Activated CD4-positive, alpha-beta T cell treated with anti-CD3 and anti-CD28 coated beads, Interleukin-10, Interleukin-2, amounts not matched to agents 100 ng/mL and 50 ng/mL, durations not matched to agents 16 hours and 8 hours (primary cell): ENCODE results near the gene SOX6.

ENCODE experiments used
- DNase-seq: peaks from one replicate; pipeline ENCODE4 v3.0.0-alpha.2; 2020

Gene SOX6

DNA sequence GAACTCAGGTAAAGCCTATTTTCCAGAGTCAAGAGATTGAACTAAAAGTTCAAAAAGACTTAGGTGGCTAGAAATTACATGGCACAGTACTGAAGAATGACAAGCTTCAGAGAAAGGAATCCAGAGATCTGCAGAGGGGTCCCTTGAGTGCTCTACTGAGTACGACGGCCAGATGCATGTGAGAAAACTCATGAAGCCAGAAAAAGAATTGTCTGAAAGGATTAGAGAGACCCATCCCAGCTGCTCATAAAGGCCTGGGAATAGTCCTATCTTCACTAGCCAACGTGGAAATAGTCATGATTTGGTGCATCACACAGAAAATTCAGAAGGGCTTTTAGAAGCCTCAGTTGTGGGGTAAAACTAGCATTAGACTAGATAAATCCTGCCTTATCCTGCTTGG lies 91.3 kb downstream of the SOX6 start:
- no peak for DNase-seq

DNA sequence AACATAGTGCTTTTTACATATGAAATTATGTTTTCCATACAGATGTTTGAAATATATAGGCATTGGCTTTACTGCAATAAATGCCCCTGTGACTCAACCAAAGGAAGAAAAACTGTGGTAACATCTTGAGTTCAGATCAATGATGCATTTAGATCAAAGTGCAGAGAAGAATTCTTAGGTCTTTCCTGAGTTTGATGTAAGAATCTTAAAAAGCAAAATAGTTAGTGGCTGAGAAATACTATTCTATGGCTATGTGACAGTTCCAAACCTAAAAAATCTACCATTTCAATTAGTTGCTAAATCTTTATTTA lies 93.7 kb downstream of the SOX6 start:
- DNase-seq, result no peak

DNA sequence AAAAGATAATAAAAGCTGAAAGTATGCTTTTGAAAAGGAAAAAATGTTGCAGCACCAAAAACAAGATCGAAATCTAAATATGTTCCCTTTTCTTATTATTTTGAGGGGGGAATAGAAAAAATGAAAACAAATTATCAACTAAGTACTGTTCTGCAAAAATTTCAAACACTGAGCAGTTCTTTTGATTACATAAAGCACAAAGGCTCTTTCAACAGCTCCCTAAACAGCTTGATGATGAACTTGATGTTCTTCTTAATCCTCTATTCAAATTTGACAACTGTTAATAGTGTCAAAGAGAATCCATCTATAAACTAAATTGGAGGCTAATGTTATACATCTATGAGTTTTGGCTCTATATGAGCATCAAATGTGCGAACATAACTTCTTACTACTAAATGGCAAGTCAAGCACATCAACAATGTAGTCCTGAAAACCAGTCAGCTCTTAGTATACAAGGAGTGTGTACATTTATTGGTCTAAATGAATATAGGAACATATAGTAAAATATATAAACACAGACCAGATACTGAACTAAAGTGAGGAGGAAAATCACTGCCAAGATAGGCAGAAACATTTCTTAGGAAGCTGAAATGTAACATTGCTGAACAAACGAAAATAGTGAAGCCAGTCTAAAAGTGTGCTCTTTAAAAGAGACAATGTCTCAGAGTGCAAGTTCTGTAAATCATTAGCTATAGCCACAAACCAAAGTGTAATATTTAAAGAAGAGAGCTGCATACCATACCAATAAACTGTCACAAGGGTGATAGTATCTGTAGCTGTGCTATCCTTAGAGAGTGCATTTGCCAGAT lies 94.3 kb downstream of the SOX6 start:
- no peak for DNase-seq

DNA sequence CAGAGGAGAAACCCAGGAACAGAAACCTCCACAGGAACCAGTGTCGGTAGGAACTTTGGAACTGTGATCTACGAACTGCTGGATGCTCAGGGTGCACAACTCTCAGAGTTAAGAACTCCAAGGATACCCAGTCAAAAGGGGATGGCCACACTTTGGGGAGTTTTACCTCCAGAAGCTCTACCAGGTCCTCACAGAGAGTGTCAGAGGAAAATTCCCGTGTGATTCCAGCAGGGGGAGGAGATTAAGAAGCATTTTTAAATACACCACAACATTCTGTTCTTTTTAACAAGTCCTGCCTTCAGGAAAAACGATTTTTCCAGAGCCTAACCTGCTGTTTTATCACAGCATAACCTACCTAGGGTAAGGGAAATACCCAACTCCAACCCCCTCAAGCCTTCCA lies 104.0 kb downstream of the SOX6 start:
- no peak for DNase-seq

DNA sequence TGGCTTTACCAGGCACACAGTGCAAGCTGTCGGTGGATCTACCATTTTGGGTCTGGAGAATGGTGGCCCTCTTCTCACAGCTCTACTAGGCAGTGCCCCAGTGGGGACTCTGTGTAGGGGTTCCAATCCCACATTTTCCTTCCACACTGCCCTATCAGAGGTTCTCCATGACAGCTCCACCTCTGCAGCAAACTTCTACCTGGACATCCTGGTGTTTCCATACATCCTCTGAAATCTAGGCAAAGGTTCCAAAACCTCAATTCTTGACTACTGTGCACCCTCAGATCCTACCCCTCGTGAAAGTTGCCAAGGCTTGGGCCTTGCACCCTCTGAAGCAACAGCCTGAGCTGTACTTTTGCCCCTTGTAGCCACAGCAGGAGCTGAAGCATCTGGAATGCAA lies 108.1 kb downstream of the SOX6 start:
- no peak for DNase-seq

DNA sequence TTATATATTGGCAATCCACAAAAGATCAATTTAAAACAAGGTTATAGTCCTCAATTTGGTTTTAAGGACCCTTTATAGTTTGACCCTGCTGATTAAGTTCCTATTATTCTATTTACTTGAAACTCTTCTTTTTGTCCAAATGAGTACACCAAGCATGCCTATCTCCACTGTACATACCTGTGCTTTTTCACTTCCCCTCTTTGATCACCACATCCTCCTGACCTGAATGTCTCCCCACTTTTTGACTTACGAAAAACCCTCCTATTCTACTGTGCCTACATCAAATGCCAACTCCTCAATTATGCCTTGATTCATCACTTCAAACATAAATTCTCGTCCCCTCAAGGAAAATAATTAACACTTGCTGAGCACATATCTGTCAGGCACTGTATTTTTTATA lies 113.5 kb downstream of the SOX6 start:
- no peak for DNase-seq

DNA sequence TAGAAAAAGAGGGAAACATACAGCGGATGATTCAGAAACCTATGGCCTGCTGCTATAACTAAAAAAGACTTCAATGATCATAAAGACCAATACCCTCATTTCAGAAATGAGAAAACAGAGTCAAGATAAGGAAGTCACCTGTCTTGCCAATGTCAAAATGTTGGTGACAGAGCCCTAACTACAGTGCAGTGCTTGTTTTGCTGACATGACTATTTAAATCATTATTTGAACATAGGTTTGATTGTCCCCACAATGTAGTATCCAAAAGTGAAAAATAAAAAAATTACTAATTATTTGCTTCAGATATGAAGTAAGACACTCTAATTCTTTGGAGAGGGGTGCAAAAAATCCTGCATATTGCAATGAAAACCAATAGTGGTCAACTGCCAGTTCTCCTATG lies 115.7 kb downstream of the SOX6 start:
- DNase-seq, result no peak

DNA sequence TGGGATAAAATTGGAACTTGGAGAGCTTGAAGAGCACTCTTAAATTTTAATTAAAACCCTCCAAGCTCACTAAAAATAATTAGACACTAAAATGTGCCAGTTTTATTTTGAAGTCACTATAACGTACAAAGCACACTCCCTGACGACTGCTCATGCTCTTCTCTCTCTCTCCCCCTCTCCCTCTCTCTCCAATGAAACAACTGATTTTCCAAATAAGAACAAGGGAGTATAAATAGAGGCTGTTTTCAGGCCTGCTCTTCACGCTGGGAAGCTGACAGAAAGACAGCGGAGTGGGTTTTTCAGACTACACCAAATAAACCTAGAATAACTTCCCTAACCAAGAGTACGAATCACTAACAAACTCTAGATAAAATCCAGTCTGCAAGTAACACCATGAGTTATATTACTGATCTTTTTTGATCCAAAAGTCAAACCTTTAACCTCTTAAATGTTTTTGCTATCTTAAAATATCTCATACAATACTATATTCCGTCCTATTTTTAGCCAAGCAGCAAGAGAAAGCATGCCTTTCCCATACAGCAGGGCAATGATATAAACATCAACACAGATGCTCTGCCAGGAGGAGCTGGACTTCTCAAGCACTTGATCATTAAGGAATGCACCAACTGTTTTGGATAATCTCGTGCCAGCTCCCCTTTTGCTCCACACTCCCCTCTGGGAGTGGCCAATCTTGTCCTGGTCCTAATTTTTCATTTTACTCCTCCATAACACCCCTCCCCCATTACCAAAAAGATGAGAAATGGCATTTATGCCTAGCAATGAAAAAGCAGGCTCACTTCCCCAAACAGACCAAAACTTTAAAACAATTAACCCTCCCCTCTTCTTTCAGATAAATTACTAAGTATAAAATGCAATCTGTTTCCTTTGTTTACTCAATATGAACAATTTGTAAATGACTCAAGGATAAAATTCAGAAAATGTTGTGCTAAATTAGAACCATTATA lies 116.9 kb downstream of the SOX6 start:
- DNase-seq, result no peak

DNA sequence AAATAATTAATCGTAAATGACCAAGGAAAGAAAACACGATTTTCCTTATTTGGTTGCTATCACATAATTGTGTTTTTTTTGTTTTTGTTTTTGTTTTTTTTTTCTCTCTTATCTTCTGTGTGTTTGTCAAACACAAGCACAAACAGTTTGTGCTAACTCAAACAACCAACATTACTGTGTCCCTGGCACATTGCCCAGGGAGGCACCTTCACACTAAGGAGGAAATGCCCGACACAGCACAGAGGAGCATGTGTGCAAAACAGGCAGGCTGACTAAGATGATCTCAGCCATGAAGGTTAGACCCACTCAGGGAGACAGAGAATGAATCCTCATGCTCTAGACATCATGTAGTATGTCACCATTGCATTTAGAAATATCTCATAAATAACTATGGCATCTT lies 130.1 kb downstream of the SOX6 start:
- no peak for DNase-seq

DNA sequence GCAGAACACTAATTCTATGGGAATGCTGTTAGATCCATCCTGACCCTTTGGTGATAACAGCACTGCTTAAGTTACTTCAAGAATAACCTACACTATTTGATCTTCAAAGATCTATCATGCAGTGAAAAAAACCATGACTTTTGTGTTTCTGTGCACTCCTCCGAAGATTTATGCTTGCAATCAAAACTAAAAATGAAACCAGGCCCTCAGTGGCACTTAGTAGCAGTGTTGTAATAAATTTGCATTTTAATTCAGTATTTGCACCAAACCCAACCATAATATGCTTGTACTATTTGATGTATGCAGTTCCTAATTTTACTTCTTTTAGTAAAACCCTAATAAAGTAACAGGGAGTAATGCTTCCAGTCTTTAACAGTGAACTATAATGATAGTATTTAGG lies 130.7 kb downstream of the SOX6 start:
- DNase-seq, result no peak

DNA sequence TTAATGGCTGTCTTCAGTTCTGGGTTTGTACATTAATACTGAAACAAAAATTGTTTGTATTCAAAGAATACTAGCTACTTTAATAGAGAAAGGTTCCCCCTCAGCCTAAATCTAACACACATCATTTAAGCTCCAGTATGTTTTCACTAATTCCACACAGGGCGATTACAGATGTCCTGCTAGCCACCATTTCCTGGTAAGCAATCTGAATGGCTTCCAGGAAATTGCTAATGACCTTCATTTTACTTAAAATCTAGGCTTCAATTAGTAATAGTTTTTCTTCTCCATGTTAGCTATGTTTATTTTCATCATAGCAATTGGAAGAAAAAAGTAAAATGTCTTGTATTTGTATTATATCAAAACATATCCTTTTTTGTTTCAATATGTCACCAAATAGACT lies 132.8 kb downstream of the SOX6 start:
- no peak for DNase-seq

DNA sequence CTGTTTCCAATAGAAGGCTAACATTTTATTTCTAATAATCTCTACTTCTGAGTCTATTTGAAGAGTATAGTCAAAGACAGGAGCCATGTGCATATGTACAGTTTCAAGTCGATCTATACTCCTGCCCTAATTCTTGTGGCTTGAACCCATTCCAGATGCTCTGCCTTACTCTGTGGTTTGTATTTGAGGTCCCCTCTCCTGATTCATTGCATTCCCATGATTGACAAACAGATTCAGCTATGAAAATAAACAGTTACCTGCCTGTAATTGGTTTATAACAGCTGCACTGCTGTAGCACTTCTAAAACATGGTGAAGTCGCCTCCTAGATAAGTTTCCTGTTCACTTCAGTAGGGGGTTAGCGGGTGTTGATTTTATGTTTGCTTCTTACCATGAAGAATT lies 138.7 kb downstream of the SOX6 start:
- no peak for DNase-seq

DNA sequence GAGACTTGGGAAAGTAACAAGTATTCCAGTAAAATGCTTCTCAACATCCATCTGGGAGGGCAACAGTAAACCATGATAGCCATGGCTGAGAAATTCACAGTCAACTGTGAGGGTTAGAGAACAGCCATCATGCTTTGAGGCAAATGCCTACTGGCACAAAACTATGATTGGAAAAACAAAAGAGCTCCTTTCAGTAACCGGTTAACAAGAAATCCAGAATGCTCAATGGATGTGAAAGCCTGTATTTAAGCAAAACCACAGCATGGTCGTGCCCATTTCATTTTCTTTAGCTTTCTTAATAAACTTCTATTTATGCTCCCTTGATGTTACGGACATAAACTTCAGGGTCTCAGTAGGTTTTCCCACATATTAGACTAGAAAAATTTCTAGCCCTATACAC lies 139.5 kb downstream of the SOX6 start:
- DNase-seq, result no peak

DNA sequence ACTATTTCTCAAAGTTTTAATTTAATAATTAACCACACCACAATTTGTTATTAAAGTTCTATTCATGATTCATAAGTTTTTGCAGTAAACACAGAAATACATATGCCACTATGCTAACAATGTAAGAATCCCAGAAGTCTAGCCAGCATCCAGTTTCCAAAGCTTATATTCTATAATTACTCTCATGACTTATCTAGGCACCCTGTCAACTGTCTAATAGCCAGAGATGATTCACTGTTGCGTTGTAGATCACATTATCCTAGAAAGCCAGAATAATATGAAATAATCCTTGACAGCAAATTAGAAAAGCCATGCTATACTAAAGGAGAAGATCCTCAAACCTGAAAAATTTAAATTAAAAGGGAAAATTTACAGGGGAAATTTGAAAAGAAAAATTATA lies 141.0 kb downstream of the SOX6 start:
- no peak for DNase-seq

DNA sequence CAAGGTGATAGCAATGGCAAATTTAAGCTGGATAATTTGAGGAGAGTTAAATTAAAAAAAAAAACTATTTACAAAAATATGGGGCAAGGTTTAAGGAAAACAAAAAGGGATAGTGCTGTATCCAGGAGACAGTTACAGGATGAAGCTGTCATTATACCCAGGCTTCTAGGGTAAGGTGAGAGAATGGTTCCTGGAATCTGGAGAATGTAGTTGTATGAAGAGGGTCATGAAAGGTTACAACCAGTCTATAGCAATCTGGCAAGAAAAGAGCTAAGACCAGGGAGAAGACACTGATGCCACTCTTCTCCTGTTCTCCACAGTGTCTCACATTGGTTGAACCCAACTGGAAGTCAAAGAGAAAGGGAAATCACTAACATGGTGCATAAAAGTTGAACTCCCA lies 144.9 kb downstream of the SOX6 start:
- DNase-seq, result no peak

DNA sequence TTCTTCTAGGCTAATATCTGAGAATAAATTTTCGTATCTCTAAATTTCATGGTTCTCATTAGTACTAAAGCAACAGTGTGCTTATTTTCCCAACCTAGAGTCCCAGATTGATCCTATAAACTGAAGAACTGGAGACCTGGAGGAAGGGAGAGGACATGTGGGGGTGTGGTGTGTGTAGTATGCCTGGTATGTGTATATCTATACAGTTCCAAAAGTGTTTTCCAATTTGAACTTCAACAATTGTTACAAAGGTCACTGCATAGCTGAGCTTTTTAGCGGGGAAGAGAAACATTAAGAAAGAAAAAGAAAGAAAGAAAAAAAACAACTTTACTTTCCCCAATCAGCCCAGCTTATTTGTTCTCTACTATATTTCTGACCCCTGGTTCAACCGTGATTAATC lies 152.1 kb downstream of the SOX6 start:
- no peak for DNase-seq

DNA sequence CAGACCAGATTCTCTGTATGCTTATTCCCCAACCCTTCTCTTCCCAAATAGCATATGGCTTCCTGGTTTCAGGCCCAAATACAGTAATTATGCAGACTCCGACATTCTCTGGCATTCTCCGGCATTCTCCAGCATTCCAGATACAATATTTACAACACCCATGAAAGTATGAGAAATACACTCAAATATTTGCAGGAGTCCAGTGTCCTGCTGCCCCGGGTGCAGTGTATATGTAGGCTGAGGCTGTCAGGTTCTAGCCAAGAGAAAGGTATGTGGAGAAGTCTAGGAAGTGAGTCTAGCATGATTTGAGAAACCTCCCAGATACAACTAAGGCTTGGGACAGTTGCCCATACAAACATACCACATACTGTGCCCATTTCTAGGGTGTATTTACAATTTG lies 160.7 kb downstream of the SOX6 start:
- no peak for DNase-seq

DNA sequence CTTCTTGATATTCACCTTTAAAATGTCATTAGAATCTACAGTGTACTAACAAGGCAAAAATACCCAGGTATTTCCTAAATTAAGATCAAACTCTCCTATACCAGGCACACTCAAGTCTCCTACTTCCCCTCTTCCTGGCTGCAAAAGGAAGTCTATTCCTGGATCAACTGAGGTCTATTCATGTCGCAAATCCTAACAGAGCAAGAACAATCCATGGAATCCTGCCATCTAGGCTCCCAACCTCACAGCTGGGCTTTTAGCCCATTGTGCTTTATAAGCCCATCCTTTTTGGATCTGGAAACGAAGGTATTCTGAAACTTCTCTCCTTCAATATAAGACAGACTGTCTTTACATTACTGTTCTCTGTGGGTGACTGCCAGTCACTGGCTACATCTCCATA lies 161.8 kb downstream of the SOX6 start:
- DNase-seq, result no peak

DNA sequence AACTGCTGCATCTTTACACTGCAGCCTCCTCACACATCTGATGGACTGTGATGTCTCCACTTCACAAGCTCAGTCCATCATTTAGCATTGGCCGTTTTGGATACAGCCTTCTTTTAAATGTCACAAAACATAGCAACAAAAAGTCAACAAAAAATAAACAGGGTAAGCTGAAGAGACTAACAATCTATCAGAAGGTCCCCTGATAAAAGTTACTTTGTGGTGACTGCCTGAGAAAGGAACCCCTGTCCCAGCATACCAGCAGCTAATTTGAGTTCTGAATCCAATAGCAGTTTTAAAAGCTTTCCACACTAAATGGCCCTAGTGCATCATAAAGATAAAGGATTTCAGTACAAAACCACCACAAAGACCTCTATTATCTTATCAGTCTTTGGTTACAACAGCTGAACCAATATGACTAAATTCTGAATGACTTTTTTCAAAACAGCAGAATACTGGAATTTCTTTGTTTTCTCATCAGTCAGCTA lies 162.4 kb downstream of the SOX6 start:
- DNase-seq, result no peak

DNA sequence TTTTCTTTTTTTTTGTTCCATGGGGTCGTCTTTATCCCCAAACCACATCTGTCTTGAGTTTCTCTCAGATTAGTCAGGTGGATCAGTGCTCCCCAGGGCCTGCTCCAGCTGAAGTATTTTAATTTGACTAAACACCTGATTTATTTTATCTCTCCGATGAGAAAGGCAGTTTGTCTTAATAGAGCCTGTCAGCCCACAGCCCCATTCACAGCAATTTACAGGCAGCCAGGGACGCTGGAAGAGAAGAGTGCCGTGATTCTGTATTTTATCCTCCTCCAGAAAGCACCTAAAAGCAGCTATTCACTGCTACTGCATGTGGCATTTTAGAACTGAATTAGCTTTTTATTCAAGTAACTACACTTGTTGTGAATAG lies 164.5 kb downstream of the SOX6 start:
- DNase-seq, result no peak

DNA sequence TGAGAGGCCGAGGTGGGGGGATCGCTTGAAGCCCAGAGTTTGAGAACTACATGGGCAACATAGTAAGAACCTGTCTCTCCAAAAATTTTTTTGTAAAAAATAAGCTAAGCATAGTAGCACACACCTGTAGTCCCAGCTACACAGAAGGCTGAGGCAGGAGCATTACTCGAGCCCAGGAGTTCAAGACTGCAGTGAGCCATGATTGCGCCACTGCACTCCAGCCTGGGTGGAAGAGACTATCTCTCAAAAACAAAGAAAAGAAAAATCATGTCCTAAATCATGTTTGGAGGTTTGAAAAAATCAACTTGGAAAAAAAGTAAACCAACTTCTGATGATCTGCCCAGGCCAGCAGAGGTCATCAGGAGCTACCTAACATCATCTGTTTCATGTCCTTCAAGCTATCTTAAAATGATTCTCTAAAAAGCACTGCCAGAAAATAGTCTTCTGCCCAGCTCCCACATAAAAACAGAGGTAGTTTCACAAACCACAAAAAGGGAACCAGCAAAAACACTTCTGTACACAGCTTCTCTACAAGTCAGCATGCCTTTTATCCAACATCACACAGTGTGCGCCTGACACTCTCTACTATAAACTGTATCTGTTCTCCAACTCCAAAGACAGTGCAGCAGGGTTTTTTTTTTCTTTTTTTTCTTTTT lies 165.0 kb downstream of the SOX6 start:
- no peak for DNase-seq

DNA sequence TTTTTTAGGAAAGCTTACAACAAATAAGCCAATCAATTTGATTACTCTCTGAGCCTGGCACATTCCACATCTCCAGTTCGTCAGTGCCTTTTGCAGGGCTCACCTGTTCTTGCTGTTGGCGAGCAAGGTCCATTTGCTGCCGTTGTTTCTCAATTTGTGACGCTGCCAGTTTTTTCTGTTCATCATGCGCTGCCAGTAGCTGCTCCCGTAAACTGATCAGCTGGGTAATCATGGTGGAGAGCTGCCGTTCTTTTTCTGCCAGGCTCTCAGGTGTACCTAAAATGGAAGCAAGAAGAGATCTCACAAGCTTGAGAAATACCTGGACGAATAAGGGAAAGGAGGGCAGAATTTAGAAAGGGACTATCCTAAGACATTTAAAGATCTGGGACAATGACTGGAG lies 169.7 kb downstream of the SOX6 start:
- DNase-seq, result no peak

DNA sequence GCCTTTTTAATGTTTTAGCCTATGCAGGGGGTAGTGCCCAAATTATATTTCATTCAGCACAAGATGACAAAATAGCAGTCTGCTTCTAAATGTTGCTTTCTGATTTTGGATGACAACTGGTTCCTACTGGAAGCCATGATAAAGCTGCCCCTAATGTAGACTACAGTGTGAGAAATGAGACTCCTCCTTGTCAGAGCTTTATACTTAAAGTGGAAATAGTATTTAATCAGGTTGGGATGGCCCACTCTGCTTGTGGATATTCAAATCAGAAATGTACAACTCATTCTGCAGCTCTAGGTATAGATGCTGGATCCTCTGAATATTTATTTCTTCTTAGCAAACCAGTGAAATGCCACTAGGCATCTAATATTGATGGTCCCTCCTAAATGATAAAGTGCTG lies 171.3 kb downstream of the SOX6 start:
- no peak for DNase-seq

DNA sequence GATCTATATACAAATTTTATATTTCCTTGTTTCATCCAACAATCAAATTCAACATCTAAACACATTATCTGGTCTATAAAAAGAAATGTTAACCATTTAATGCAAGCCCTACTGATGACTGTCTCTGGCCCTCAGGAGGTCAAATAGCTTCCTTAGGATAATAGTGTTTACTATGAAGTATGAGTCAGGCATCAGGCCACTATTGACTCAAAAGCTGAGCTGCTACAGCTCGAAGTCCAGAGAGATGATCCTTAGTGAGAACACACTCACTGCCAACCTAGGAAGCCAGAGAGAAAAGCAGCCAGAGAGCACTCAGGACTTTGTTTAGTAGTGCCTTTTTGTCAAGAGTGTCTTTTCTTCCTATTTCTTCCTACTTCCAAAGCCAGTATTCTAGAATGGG lies 171.8 kb downstream of the SOX6 start:
- no peak for DNase-seq
